ENCODE results near the gene ATP6V0A4. TPM values are rescaled to one million over a fixed set of nuclear protein-coding genes. Genes with fewer than 3 reads are reported as not detected.

ATP6V0A4 gene
- total RNA-seq, 1 experiment from 2014 or later = 7.7 TPM

DNA sequence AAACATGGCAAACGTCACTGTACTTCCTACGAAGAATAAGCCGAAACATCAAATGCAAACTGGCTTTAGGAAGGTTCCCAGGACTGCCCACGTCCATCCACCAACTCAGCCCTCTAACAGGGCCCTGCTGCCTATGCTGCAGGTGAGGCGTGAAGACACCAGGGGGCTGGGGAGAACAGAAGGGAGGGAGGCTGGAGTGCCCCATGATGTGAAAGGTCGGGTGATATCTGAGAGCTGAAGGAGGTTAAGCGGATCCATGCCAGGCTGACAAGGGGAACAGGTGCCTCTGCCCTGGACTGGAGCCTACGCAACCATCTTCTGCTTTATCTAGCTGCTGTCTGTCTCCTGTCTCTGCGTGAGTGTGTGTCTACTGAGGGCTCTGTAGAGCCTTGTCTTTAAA lies 40.2 kb upstream of the ATP6V0A4 start:
- no TSS peak for BruUV-seq (replicated peaks)
- intact Hi-C loops (cut with micrococcal nuclease; ENCODE audit: unreplicated experiment) = no loop called here
- Mint-ChIP-seq H3K9me3 (ENCODE audit: low read depth, unreplicated experiment) (no peaks in the 10 kb centered on the region), H3K4me1 (ENCODE audit: low read depth, unreplicated experiment) (no peaks in the 10 kb centered on the region), H3K27ac (ENCODE audit: unreplicated experiment) (no peak overlapping the region), H3K36me3 (ENCODE audit: insufficient read depth, unreplicated experiment) (no peaks in the 10 kb centered on the region), H3K4me3 (ENCODE audit: low read depth, unreplicated experiment) (no peak overlapping the region), H3K27me3 (ENCODE audit: unreplicated experiment) (no peaks in the 10 kb centered on the region)
- CTCF ChIA-PET = no interaction called here
- TF ChIP-seq, protein P1, sequence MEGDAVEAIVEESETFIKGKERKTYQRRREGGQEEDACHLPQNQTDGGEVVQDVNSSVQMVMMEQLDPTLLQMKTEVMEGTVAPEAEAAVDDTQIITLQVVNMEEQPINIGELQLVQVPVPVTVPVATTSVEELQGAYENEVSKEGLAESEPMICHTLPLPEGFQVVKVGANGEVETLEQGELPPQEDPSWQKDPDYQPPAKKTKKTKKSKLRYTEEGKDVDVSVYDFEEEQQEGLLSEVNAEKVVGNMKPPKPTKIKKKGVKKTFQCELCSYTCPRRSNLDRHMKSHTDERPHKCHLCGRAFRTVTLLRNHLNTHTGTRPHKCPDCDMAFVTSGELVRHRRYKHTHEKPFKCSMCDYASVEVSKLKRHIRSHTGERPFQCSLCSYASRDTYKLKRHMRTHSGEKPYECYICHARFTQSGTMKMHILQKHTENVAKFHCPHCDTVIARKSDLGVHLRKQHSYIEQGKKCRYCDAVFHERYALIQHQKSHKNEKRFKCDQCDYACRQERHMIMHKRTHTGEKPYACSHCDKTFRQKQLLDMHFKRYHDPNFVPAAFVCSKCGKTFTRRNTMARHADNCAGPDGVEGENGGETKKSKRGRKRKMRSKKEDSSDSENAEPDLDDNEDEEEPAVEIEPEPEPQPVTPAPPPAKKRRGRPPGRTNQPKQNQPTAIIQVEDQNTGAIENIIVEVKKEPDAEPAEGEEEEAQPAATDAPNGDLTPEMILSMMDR (IDR thresholded peaks at IDR 0.05; ENCODE audit: unreplicated experiment) = no peak
- no peak for DNase-seq

DNA sequence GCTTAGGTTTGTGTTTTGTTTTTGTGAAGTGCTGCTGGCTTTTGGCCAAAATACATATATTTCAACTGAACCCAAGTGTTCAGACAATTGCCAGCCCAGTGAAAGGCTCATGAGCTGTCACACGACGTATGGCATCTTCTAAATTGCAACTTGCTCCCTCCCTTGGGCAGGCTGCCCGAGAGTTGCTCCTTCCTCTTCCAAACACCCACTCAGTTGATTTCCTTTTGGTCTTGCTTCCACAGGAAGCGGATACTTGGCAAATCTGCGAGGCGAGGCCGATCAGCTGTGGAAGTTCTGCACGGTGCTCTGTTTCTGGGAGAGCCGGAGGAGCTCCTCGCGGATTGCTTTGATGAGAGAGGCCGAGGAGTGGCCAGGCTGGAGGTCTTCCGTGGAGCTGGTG lies 39.6 kb upstream of the ATP6V0A4 start:
- no peaks in the 10 kb centered on the region for H3K27me3 Mint-ChIP-seq (ENCODE audit: unreplicated experiment)
- no peak overlapping the region for H3K4me3 Mint-ChIP-seq (ENCODE audit: low read depth, unreplicated experiment)
- no TSS peak for BruUV-seq (replicated peaks)
- TF ChIP-seq, protein P1 (IDR thresholded peaks at IDR 0.05; ENCODE audit: unreplicated experiment) = no peak
- H3K9me3 Mint-ChIP-seq (ENCODE audit: low read depth, unreplicated experiment) = no peaks in the 10 kb centered on the region
- CTCF ChIA-PET = no interaction called here
- H3K27ac Mint-ChIP-seq (ENCODE audit: unreplicated experiment) = no peak overlapping the region
- intact Hi-C loops (cut with micrococcal nuclease; ENCODE audit: unreplicated experiment) = no loop called here
- H3K36me3 Mint-ChIP-seq (ENCODE audit: insufficient read depth, unreplicated experiment) = no peaks in the 10 kb centered on the region
- no peak for DNase-seq
- H3K4me1 Mint-ChIP-seq (ENCODE audit: low read depth, unreplicated experiment) = no peaks in the 10 kb centered on the region

- Mint-ChIP-seq H3K4me1 (ENCODE audit: low read depth, unreplicated experiment) (no peaks in the 10 kb centered on the region), H3K36me3 (ENCODE audit: insufficient read depth, unreplicated experiment) (no peaks in the 10 kb centered on the region), H3K9me3 (ENCODE audit: low read depth, unreplicated experiment) (no peaks in the 10 kb centered on the region), H3K27ac (ENCODE audit: unreplicated experiment) (no peak overlapping the region), H3K4me3 (ENCODE audit: low read depth, unreplicated experiment) (no peak overlapping the region), H3K27me3 (ENCODE audit: unreplicated experiment) (no peaks in the 10 kb centered on the region)
- DNase-seq = no peak
- BruUV-seq (replicated peaks) = no TSS peak
- intact Hi-C loops (cut with micrococcal nuclease; ENCODE audit: unreplicated experiment) = no loop called here
- CTCF ChIA-PET = no interaction called here
- TF ChIP-seq, protein P1 (IDR thresholded peaks at IDR 0.05; ENCODE audit: unreplicated experiment) = no peak
These were observed 37.1 kb upstream of the ATP6V0A4 start for GRCh38 chr7:138835087-138835486.

DNA sequence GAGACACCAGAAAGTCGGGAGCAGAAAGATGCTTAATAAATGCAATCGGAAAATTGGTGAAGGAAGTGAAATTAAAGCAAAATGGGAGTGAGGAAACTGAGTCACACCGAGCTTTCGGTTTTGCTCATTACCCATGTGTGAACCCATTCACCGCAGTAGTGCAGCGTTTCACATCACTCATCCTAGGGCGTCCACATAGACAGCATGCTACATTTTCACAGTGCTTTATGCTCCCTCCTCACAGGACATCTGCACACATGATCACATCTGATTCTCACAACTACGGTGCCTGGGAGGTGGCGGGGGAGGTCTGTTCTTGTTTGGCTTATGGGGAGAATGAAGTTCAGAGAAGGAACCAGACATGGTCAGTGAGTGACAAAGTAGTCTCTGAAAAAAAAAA lies 36.6 kb upstream of the ATP6V0A4 start:
- Mint-ChIP-seq H3K36me3 (ENCODE audit: insufficient read depth, unreplicated experiment) (no peaks in the 10 kb centered on the region), H3K9me3 (ENCODE audit: low read depth, unreplicated experiment) (no peaks in the 10 kb centered on the region), H3K27ac (ENCODE audit: unreplicated experiment) (no peak overlapping the region), H3K4me1 (ENCODE audit: low read depth, unreplicated experiment) (peaks cover 5% of the 10 kb centered on the region), H3K4me3 (ENCODE audit: low read depth, unreplicated experiment) (no peak overlapping the region), H3K27me3 (ENCODE audit: unreplicated experiment) (no peaks in the 10 kb centered on the region)
- DNase-seq = no peak
- intact Hi-C loops (cut with micrococcal nuclease; ENCODE audit: unreplicated experiment) = no loop called here
- TF ChIP-seq, protein P1 (IDR thresholded peaks at IDR 0.05; ENCODE audit: unreplicated experiment) = no peak
- CTCF ChIA-PET = no interaction called here
- no TSS peak for BruUV-seq (replicated peaks)

DNA sequence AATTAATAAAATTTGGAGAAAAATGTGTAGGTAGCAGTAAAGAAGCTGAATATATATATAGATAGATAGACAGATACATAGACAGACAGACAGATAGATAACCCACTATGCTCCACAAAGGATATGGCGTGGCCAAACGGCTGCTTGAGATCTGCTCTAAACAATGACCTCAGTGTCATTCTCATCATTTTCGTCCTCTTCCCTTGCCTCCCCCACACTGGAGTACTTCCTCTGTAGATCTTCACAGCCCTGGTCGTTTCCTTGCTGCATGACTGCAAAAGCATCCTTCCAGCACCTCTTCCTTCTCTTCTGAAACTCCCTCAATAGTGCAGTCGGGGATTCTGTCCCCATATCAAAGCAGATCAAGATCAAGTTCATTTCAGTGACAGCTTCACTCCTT lies 35.6 kb upstream of the ATP6V0A4 start:
- Mint-ChIP-seq H3K4me1 (ENCODE audit: low read depth, unreplicated experiment) (peaks cover 7% of the 10 kb centered on the region), H3K27ac (ENCODE audit: unreplicated experiment) (no peak overlapping the region), H3K27me3 (ENCODE audit: unreplicated experiment) (no peaks in the 10 kb centered on the region), H3K4me3 (ENCODE audit: low read depth, unreplicated experiment) (no peak overlapping the region), H3K36me3 (ENCODE audit: insufficient read depth, unreplicated experiment) (no peaks in the 10 kb centered on the region), H3K9me3 (ENCODE audit: low read depth, unreplicated experiment) (no peaks in the 10 kb centered on the region)
- CTCF ChIA-PET = no interaction called here
- no TSS peak for BruUV-seq (replicated peaks)
- TF ChIP-seq, protein P1 (IDR thresholded peaks at IDR 0.05; ENCODE audit: unreplicated experiment) = no peak
- intact Hi-C loops (cut with micrococcal nuclease; ENCODE audit: unreplicated experiment) = no loop called here
- no peak for DNase-seq

All from Calu3 (cell line).